Choroid plexus epithelial cell (primary cell): ENCODE measurements around the gene MCM10.

ENCODE experiments used
- DNase-seq: peaks from one replicate; pipeline ENCODE4 v3.0.0-alpha.2; 2010; ENCODE audit warnings: low read depth
- H3K4me3 ChIP-seq: 2 replicates; pipeline ENCODE4 v1.5.1; 2011; ENCODE audit warnings: low read depth, mild to moderate bottlenecking, control low read depth, low read length, moderate library complexity
- TF ChIP-seq, protein P1 (sequence below): conservative IDR thresholded peaks from 2 replicates; pipeline ENCODE4 v1.5.1; 2011; ENCODE audit warnings: low read depth, mild to moderate bottlenecking, control low read depth, inconsistent platforms, low read length, moderate library complexity

MCM10 gene

DNA sequence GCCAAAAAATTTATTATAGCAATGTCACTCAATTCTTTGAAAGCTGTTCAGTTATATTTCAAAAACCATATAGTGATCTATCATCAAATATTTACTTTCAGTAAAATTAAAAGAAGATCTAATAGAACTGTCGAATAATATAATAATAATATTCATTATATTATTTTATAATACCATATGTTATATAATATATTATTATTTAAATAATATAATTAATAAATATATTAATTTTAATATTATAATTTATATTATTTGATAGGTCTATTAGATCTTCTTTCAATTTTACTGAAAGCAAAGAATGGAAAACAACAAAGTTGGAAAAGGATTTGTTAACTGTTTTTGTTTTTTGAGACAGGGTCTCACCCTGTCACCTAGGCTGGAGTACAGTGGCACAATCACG lies 95.3 kb downstream of the MCM10 start:
- no peak overlapping the region for H3K4me3 ChIP-seq
- TF ChIP-seq, protein P1, sequence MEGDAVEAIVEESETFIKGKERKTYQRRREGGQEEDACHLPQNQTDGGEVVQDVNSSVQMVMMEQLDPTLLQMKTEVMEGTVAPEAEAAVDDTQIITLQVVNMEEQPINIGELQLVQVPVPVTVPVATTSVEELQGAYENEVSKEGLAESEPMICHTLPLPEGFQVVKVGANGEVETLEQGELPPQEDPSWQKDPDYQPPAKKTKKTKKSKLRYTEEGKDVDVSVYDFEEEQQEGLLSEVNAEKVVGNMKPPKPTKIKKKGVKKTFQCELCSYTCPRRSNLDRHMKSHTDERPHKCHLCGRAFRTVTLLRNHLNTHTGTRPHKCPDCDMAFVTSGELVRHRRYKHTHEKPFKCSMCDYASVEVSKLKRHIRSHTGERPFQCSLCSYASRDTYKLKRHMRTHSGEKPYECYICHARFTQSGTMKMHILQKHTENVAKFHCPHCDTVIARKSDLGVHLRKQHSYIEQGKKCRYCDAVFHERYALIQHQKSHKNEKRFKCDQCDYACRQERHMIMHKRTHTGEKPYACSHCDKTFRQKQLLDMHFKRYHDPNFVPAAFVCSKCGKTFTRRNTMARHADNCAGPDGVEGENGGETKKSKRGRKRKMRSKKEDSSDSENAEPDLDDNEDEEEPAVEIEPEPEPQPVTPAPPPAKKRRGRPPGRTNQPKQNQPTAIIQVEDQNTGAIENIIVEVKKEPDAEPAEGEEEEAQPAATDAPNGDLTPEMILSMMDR = no peak
- DNase-seq = no peak

DNA sequence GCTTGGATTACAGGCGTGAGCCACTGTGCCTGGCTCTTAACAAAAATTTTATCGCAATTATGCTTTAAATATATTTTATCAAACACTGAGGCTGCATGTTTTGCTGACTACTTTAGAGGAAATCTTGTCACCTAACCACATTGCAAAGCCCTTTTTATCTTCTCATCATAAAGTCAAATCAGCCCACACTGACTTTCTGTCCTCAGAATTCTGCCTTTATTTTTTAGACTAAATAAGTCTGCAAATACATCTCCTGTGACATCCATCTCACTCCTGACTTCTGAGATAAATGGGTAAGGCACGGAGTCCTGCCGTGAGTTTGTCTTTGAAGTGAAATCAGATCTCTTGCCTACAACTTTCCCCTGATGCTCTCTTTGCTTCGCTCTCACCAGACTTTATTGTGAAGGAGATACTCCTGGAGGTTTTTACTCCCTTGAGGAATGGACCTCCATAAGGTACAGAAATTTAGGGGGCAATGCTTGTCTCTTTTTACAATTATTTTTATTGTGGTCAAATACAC lies 96.3 kb downstream of the MCM10 start:
- no peak for DNase-seq
- H3K4me3 ChIP-seq = no peak overlapping the region
- TF ChIP-seq, protein P1 = no peak
